Right lobe of liver (tissue), 4 donors: ENCODE results near the gene SLC9C1.

Experiments used
- CTCF ChIP-seq, 4 donors: fragments of 200-600 bp in 3 of 4; fragments of 450-650 bp in 1 of 4; IDR thresholded peaks; one replicate each; pipeline versions ENCODE4 v1.5.1 to v1.8.0; 2016 to 2022; ENCODE audit warnings: antibody characterized with exemption in 4 of 4, mild to moderate bottlenecking in 2 of 4
- POLR2A ChIP-seq: fragments of 450-650 bp; IDR thresholded peaks from one replicate; pipeline ENCODE4 v1.6.1; 2017; ENCODE audit warnings: antibody characterized with exemption, mild to moderate bottlenecking
- donor health status: DM: no; HTN: no; CAD: no.
- donor health status: DM: no; HTN: no; CAD: no.
- donor health status: DM: no; HTN: yes; CAD: no.

GRCh38 chr3:112116748-112117186 lies 177.2 kb downstream of the SLC9C1 start:
- TF ChIP-seq CTCF (IDR thresholded peaks at IDR 0.05) (no peak), POLR2A (no peak)
